GM18907 (cell line): ENCODE data around the gene HYOU1.
"Not testable (repeated sequence)": the region's sequence is repeated elsewhere in the genome, so short reads cannot be mapped to it uniquely, and the experiment has no call there.

Source experiments
- ATAC-seq: cut with Tn5 transposase; IDR thresholded peaks from one replicate; pipeline ENCODE4 v1.9.1; 2021; ENCODE audit warnings: mild to moderate bottlenecking, moderate library complexity; ENCODE audit not compliant: unreplicated experiment

Gene HYOU1

GRCh38 chr11:119024430-119025098 is 32.4 kb downstream of the HYOU1 start:
- ATAC-seq = no peak

DNA sequence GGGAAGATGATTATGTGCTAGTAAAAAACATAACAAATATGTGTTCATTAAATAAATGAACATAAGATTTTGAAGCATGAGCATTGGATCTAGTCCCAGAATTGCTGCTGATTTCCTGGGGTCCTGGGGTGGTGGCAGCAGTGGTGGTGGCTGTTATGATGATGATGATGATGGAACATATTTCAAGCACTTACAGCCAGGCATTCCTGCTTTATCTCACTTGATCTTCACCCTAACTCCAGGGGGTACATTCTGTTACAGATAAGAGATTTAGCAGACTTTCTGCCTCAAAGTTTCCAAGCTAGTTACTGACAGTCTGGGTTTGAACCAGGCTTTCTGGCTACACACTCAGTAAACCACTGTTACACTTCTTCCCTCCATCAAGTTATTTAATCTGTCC is 33.3 kb downstream of the HYOU1 start:
- ATAC-seq = no peak

GRCh38 chr11:119021631-119022030 is 35.4 kb downstream of the HYOU1 start:
- ATAC-seq = no peak

- no peak for ATAC-seq
These were observed 37.0 kb downstream of the HYOU1 start for GRCh38 chr11:119019996-119020395.

GRCh38 chr11:119018074-119018938 is 38.7 kb downstream of the HYOU1 start, which contains the start of the genes RPS25 and TRAPPC4:
Gene RPS25, minus strand, starts transcription at chr11:119018343. Its CDS starts 59 bp downstream, at chr11:119018284.
Gene TRAPPC4, plus strand, starts transcription at chr11:119018766. Its CDS starts 30 bp downstream, at chr11:119018796.
- ATAC-seq = peak; percentile 82

GRCh38 chr11:119017377-119017776 is 39.6 kb downstream of the HYOU1 start:
- not testable (repeated sequence) for ATAC-seq

DNA sequence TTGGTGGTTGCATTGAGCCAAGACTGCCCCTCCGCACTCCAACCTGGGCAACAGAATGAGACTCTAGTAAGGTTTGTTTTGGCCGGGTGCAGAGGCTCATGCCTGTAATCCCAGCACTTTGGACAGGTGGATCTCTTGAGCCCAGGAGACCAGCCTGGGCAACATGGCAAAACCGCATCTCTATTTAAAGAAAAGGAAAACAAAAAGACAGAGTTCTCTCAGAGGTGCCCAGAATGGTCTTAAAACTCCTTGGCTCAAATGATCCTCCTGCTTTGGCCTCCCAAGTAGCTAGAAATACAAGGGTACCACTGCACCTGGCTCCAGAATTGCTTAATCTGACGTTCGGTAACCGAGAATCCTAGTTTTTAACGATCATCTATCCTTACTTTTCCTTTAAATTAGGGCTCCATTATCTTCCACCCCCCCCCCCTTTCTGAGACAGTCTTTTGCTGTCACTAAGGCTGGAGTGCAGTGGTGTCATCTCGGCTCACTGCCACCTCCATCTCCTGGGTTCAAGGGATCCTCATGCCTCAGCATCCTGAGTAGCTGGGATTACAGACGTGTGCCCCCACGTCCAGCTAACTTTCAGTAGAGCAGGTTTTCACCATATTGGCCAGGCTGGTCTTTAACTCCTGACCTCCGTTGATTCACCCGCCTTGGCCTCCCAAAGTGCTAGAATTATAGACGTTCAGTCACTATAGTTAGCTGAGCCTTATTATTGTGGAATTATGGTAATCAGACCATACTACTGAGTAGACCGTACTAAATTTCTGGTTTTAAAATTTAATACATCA is 40.6 kb downstream of the HYOU1 start:
- no peak for ATAC-seq

DNA sequence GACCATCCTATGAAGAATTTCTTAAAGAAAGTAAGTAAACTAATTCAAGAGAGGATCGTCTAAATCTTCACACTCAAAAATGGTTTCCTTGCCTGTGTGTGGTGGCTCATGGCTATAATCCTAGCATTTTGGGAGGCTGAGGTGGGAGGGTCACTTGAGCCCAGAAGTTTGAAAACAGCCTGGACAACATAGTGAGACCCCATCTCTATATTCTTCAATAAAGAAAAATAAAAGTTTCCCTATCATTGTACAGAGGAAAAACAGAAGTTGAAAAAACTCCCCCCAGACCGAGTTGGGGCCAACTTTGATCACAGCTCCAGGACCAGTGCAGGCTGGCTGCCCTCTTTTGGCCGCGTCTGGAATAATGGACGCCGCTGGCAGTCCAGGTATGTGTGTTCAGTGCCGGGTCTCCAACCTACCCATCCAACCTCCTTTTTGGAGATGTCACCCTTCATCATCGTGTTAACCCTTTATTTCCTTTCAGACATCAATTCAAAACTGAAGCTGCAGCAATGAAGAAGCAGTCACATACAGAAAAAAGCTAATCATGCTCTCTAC is 41.9 kb downstream of the HYOU1 start:
- no peak for ATAC-seq

- no peak for ATAC-seq
These were observed 42.6 kb downstream of the HYOU1 start for GRCh38 chr11:119014209-119014924.

DNA sequence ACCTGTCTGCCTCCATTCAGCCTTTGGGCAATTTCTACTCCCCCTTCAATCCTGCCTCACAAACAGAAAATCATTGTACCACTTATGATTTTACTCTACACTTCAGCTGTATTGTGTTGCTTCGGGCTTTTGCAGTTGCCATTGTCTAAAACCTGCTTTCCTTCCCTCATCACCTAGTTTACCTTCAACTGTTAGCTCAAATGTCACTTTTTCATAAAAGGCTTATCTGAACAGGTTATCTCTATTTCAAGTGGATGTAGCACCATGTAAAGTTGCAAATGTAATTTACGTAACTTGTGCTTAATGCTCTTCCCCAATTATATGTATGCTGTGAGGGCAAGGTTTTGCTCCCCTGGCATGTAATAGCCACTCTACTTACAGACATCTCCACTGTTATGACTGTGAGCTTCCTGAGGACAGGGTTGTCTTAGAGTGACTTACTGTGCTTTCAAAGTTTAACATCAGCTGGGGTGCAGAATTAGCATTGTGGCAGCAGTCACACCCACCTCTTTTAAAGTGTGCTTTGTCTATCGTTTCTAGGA is 44.3 kb downstream of the HYOU1 start:
- ATAC-seq = no peak

DNA sequence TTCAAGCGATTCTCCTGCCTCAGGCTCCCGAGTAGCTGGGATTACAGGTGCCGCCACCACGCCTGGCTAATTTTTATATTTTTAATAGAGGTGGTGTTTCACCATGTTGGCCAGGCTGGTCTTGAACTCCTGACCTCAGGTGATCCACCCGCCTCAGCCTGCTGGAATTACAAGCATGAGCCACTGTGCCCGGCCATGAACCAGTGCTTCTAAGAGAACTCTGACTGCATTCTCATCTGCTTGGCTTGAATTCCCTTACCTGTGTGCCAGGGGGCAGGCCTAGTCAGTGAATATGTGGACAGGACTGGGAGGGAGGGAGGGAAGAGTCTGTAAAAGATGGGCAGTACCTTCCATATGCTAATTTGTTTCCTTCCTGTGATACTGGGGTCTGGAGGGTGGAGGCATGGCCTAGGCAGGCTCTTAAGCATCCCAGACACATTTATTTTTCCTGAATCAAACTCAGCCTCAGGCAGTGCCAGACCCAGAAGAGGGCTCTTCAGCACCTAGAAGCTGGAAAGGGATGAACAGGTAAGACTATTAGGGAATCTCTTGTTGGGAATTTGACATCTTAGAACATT is 45.4 kb downstream of the HYOU1 start:
- no peak for ATAC-seq

GRCh38 chr11:119006656-119007055 is 50.3 kb downstream of the HYOU1 start:
- ATAC-seq = no peak

- no peak for ATAC-seq
These were observed 56.1 kb downstream of the HYOU1 start for GRCh38 chr11:119000906-119001305.

DNA sequence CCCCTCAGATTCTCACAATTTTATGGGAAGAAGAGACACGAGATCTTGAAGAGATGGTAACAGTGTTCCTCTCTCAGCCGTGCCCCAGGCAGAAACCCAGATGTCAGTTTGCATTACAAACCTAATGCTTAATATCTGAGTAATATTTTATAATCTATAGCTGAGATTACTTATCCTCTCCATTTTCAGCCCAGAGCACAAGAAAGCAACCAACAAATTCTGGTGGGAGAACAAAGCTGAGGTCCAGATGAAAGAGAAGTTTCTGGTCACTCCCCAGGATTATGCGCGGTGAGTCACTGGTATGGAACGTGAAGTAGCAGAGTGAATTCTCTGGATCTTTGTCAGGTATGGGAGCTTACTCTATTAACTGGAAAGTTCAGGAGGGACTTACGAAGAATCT is 58.2 kb downstream of the HYOU1 start:
- no peak for ATAC-seq

DNA sequence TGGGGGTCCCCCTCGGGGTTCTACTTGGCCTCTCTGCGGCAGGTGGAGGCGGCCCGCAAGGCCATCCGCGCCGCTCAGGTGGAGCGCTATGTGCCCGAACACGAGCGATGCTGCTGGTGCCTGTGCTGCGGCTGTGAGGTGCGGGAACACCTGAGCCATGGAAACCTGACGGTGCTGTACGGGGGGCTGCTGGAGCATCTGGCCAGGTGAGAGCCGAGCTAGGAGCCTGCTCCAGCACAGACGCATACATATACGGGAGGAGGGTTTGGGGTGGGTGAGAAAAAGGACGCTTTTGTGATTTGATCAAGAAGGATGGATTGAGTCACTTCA is 58.7 kb downstream of the HYOU1 start:
- ATAC-seq = no peak

- peak; percentile 89 for ATAC-seq
These were observed 59.2 kb downstream of the HYOU1 start, which contains the start of gene CENATAC for GRCh38 chr11:118997627-118998387. Gene CENATAC, plus strand, starts transcription at chr11:118998138. Its CDS starts 60 bp downstream, at chr11:118998198.

DNA sequence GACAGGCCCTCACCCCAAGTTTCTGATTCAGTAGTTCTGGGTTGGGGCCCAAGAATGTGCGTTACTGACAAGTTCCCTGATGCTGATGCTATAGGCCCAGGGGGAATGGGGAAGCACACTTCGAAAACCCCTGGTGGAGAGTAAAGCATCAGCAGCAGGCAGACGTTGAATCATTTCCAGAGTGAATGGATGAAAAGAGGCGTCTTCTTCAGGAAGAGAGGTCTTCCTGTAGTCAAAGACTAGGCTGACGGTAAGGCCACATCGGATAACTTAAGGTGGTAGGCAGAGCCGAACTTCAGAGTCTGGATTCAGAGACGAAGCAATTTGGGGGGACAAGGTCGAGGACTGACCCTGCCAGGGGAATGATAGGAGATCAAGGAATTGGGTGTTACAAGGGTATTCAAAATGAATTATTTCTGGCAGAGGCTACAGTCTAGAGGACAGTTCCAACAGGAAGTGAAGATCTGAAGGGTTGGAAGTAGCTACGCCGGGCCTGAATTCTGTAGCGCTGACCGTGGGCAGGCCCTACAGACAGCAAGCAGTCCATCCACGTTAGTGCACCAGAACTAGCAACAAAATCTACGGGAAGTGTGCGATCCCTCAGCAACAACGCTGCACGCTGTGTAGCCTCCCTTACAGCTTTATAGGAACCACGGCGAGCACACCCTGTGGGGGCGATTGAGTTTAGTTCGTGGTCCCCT is 59.9 kb downstream of the HYOU1 start:
- ATAC-seq = peak; percentile 25
